Transverse colon (tissue), 4 donors: ENCODE measurements around the gene TSTD1.
A peak's percentile ranks its signal among the peaks of the same experiment; 100 is the strongest.

Experiments
- CTCF ChIP-seq, 5 experiments: fragments of 200-600 bp in 3 of 5; fragments of 450-650 bp in 2 of 5; sonication (generic) in 3 of 5; IDR thresholded peaks; 1 replicate in 2 of 5; 2 replicates in 3 of 5; pipeline ENCODE4 v1.5.1; 2016 to 2017; ENCODE audit warnings: antibody characterized with exemption in 5 of 5, inconsistent platforms in 3 of 5, mild to moderate bottlenecking in 2 of 5, moderate library complexity in 1 of 5
- POLR2A ChIP-seq: fragments of 450-650 bp; IDR thresholded peaks from one replicate; pipeline ENCODE4 v1.6.1; 2016; ENCODE audit warnings: antibody characterized with exemption, mild to moderate bottlenecking, moderate library complexity
- POLR2AphosphoS5 ChIP-seq, 3 donors: sonication (generic); formaldehyde crosslinking; IDR thresholded peaks; one replicate each; pipeline ENCODE4 v1.6.1; 2016; ENCODE audit warnings: antibody characterized with exemption in 3 of 3

- TF ChIP-seq CTCF (IDR thresholded peaks at IDR 0.05) (peak; percentile 41 to 73 (median 59)), POLR2AphosphoS5 (IDR thresholded peaks at IDR 0.05) (no peak), POLR2A (no peak)
Observed at GRCh38 chr1:161071886-161072371, 33.2 kb upstream of the TSTD1 start.
